ENCODE measurements around the gene TBL1X.

DNA sequence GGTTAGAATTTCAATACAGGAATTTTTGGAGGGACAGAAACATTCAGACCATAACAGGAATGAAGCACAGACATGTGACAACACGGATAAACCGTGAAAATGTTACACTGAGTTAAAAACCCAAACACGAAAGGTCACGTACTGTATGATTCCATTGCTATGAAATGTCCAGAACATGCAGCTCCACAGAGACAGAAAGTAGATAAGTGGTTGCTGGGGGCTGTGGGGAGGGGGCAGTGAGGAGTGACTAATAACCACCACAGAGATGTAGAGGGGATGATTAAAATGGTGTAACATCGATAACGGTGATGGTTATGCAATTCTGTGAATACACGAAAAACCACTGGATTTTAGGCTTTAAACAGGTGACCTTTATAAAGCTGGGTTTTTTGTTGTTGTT is 292.5 kb downstream of the TBL1X start:
- TF ChIP-seq, protein P1, sequence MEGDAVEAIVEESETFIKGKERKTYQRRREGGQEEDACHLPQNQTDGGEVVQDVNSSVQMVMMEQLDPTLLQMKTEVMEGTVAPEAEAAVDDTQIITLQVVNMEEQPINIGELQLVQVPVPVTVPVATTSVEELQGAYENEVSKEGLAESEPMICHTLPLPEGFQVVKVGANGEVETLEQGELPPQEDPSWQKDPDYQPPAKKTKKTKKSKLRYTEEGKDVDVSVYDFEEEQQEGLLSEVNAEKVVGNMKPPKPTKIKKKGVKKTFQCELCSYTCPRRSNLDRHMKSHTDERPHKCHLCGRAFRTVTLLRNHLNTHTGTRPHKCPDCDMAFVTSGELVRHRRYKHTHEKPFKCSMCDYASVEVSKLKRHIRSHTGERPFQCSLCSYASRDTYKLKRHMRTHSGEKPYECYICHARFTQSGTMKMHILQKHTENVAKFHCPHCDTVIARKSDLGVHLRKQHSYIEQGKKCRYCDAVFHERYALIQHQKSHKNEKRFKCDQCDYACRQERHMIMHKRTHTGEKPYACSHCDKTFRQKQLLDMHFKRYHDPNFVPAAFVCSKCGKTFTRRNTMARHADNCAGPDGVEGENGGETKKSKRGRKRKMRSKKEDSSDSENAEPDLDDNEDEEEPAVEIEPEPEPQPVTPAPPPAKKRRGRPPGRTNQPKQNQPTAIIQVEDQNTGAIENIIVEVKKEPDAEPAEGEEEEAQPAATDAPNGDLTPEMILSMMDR (IDR thresholded peaks at IDR 0.05) = no peak
- TF ChIP-seq ZFX (IDR thresholded peaks at IDR 0.05; ENCODE audit: borderline replicate concordance) = no peak
